Heart left ventricle (tissue), 13 donors: Measurements from ENCODE around the gene PMVK.

Experiments
- CTCF ChIP-seq, 12 donors: fragments of 200-600 bp; sonication (generic) in 4 of 12; IDR thresholded peaks; one replicate each; pipeline versions ENCODE4 v1.5.0 to v1.8.0; 2018 to 2022; ENCODE audit warnings: antibody characterized with exemption in 12 of 12, mild to moderate bottlenecking in 5 of 12
- POLR2A ChIP-seq, 2 donors: fragments of 450-650 bp; IDR thresholded peaks; one replicate each; pipeline ENCODE4 v1.6.1; 2017; ENCODE audit warnings: antibody characterized with exemption in 2 of 2, mild to moderate bottlenecking in 2 of 2, moderate library complexity in 2 of 2
- donor health status: ischemic (EF 13 %, LVEDD 7.1; RV severe dilation, severe dysfunction).
- donor health status: DM: no; HTN: yes; CAD: no.
- donor health status: DM: no; HTN: no; CAD: no.
- donor health status: ischemic (EF 25% LVEDD 6.9; RV normal size, moderate dysfunction).
- donor health status: ischemic (EF 25% LVEDD 5.7; RV mildly dilated, moderate dysfunction).
- donor health status: ischemic (EF 35%, LVEDD 5.7; RV mildly dilated, moderate dysfunction).
- donor health status: nonischemic (EF 11% LVEDD 7.7; RV severe dilation, severe dysfunction).
- donor health status: DM: yes; HTN: yes; CAD: no.
- donor health status: PGD.
- donor health status: ischemic (EF 29% LVEDD 5.4; RV normal size, mild dysfunction).
- donor health status: nonischemic (EF 23%, LVEDD 6.1; RV moderate dilation, normal function).

DNA sequence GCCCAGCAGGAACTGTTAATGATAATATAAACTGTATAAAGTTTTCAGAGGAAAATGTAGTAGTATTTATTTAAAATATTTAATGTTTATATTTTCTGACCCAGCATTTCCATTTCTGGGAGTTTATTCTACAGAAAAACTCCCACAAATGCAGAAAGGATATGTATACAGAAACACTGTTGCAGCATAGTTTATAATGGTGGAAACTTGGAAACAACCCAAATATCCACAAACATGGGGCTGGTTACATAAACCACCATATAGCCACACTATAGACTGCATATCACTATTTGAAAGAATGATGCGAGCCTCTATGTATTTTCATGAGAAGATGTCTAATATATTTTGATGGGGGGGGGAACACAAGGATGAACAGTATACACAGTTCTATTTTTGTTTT lies 34.9 kb downstream of the PMVK start:
- no peak for TF ChIP-seq CTCF (IDR thresholded peaks at IDR 0.05)
- TF ChIP-seq POLR2A (IDR thresholded peaks at IDR 0.05), result no peak
